HEK293 (cell line): ENCODE measurements around the gene MDGA2.

Source experiments
- CTCF ChIA-PET: fragments of 350-600 bp; formaldehyde crosslinking; extraction: SDS; loops from one replicate; lab custom pipeline; 2021; ENCODE audit warnings: antibody characterized with exemption; lab: Yijun Ruan, JAX
- POLR2A ChIA-PET: fragments of 300-600 bp; formaldehyde crosslinking; extraction: SDS; loops from one replicate; lab custom pipeline; 2020; ENCODE audit warnings: antibody characterized with exemption, inconsistent platforms; lab: Yijun Ruan, JAX
- H3K27ac ChIP-seq: fragments of 200-500 bp; sonication (Bioruptor generic); 2 replicates; pipeline ENCODE4 v1.5.1; 2014; ENCODE audit warnings: low read depth, low read length, control low read depth, inconsistent platforms; ENCODE audit errors: extremely low read depth
- H3K36me3 ChIP-seq, 2 experiments: fragments of 200-500 bp in 1 of 2; sonication (Bioruptor generic) in 1 of 2; 1 replicate in 1 of 2; 2 replicates in 1 of 2; pipeline ENCODE4 v1.5.1; 2014 to 2017; ENCODE audit warnings: inconsistent platforms in 2 of 2, low read length in 2 of 2; ENCODE audit not compliant: control insufficient read depth in 2 of 2, insufficient read depth in 1 of 2
- H3K4me1 ChIP-seq: fragments of 200-500 bp; sonication (Bioruptor generic); 2 replicates; pipeline ENCODE4 v1.5.1; 2014; ENCODE audit warnings: mild to moderate bottlenecking, low read length, inconsistent platforms; ENCODE audit not compliant: control insufficient read depth, insufficient read depth
- H3K4me3 ChIP-seq: 2 replicates; pipeline ENCODE4 v1.5.1; 2011; ENCODE audit warnings: low read depth, mild to moderate bottlenecking, control low read depth, low read length, moderate library complexity
- H3K9me3 ChIP-seq: fragments of 200-500 bp; sonication (Bioruptor generic); 2 replicates; pipeline ENCODE4 v1.5.1; 2014; ENCODE audit warnings: low read depth, low read length, inconsistent platforms; ENCODE audit not compliant: control insufficient read depth, insufficient read depth
- EGR2 ChIP-seq: fragments of 450-650 bp; formaldehyde crosslinking; IDR thresholded peaks from 2 replicates; pipeline ENCODE4 v1.5.1; 2016; ENCODE audit warnings: low read depth, missing biosample characterization, missing genetic modification characterization
- GLI4 ChIP-seq: fragments of 450-650 bp; formaldehyde crosslinking; IDR thresholded peaks from 2 replicates; pipeline ENCODE4 v1.5.1; 2016; ENCODE audit warnings: missing biosample characterization, missing genetic modification characterization
- GLIS2 ChIP-seq: fragments of 450-650 bp; formaldehyde crosslinking; IDR thresholded peaks from 2 replicates; pipeline ENCODE4 v1.5.1; 2016; ENCODE audit warnings: missing biosample characterization, missing genetic modification characterization
- KLF7 ChIP-seq: fragments of 450-650 bp; formaldehyde crosslinking; IDR thresholded peaks from 2 replicates; pipeline ENCODE4 v1.5.1; 2016; ENCODE audit warnings: missing biosample characterization, missing genetic modification characterization, borderline replicate concordance
- SCRT1 ChIP-seq: fragments of 450-650 bp; formaldehyde crosslinking; IDR thresholded peaks from 2 replicates; pipeline ENCODE4 v1.5.1; 2016; ENCODE audit warnings: missing biosample characterization, missing genetic modification characterization, borderline replicate concordance
- TCF7L2 ChIP-seq: IDR thresholded peaks from 2 replicates; pipeline ENCODE4 v1.6.1; 2011; ENCODE audit warnings: low read depth, mild to moderate bottlenecking, inconsistent platforms, low read length, moderate library complexity, borderline replicate concordance
- WT1 ChIP-seq: fragments of 450-650 bp; formaldehyde crosslinking; IDR thresholded peaks from 2 replicates; pipeline ENCODE4 v1.5.1; 2016; ENCODE audit warnings: missing biosample characterization, missing genetic modification characterization
- YY2 ChIP-seq: fragments of 450-650 bp; formaldehyde crosslinking; IDR thresholded peaks from 2 replicates; pipeline ENCODE4 v1.5.1; 2016; ENCODE audit warnings: missing biosample characterization, missing genetic modification characterization
- ZBTB1 ChIP-seq: fragments of 450-650 bp; formaldehyde crosslinking; IDR thresholded peaks from 2 replicates; pipeline ENCODE4 v1.5.1; 2016; ENCODE audit warnings: missing biosample characterization, missing genetic modification characterization
- ZBTB17 ChIP-seq: fragments of 450-650 bp; formaldehyde crosslinking; IDR thresholded peaks from 2 replicates; pipeline ENCODE4 v1.5.1; 2016; ENCODE audit warnings: missing biosample characterization, missing genetic modification characterization
- ZBTB26 ChIP-seq: fragments of 450-650 bp; formaldehyde crosslinking; optimal IDR thresholded peaks from 2 replicates; pipeline ENCODE3; 2016; ENCODE audit warnings: missing biosample characterization, mild to moderate bottlenecking, missing genetic modification characterization
- ZFP41 ChIP-seq: fragments of 450-650 bp; formaldehyde crosslinking; IDR thresholded peaks from 2 replicates; pipeline ENCODE4 v1.5.1; 2016; ENCODE audit warnings: missing biosample characterization, missing genetic modification characterization, borderline replicate concordance
- ZNF112 ChIP-seq: fragments of 450-650 bp; formaldehyde crosslinking; IDR thresholded peaks from 2 replicates; pipeline ENCODE4 v1.5.0; 2017; ENCODE audit warnings: missing biosample characterization, missing genetic modification characterization
- ZNF366 ChIP-seq: fragments of 450-650 bp; formaldehyde crosslinking; conservative IDR thresholded peaks from 2 replicates; pipeline ENCODE4 v1.5.1; 2016; ENCODE audit warnings: missing biosample characterization, missing genetic modification characterization
- ZNF37A ChIP-seq: fragments of 450-650 bp; IDR thresholded peaks from 2 replicates; pipeline ENCODE4 v1.5.1; 2018; ENCODE audit warnings: missing biosample characterization, missing genetic modification characterization
- ZNF449 ChIP-seq: fragments of 450-650 bp; formaldehyde crosslinking; IDR thresholded peaks from 2 replicates; pipeline ENCODE4 v1.5.1; 2017; ENCODE audit warnings: missing biosample characterization, mild to moderate bottlenecking, missing genetic modification characterization, moderate library complexity
- ZNF48 ChIP-seq: fragments of 450-650 bp; formaldehyde crosslinking; IDR thresholded peaks from 2 replicates; pipeline ENCODE4 v1.5.1; 2016; ENCODE audit warnings: missing biosample characterization, missing genetic modification characterization
- ZNF501 ChIP-seq: fragments of 450-650 bp; formaldehyde crosslinking; IDR thresholded peaks from 2 replicates; pipeline ENCODE4 v1.5.1; 2016; ENCODE audit warnings: missing biosample characterization, missing genetic modification characterization
- ZNF530 ChIP-seq: fragments of 450-650 bp; formaldehyde crosslinking; IDR thresholded peaks from 2 replicates; pipeline ENCODE4 v1.5.1; 2016; ENCODE audit warnings: low read depth, missing biosample characterization, missing genetic modification characterization
- ZNF585B ChIP-seq: fragments of 450-650 bp; formaldehyde crosslinking; IDR thresholded peaks from 2 replicates; pipeline ENCODE4 v1.5.1; 2016; ENCODE audit warnings: missing biosample characterization, missing genetic modification characterization
- ZNF658 ChIP-seq: fragments of 450-650 bp; formaldehyde crosslinking; IDR thresholded peaks from 2 replicates; pipeline ENCODE4; 2016; ENCODE audit warnings: missing biosample characterization, missing genetic modification characterization
- ZNF692 ChIP-seq: fragments of 450-650 bp; formaldehyde crosslinking; IDR thresholded peaks from 2 replicates; pipeline ENCODE4 v1.5.1; 2016; ENCODE audit warnings: missing biosample characterization, missing genetic modification characterization
- ZNF704 ChIP-seq: fragments of 450-650 bp; formaldehyde crosslinking; IDR thresholded peaks from 2 replicates; pipeline ENCODE4 v1.5.1; 2016; ENCODE audit warnings: missing biosample characterization, missing genetic modification characterization
- ZNF792 ChIP-seq: fragments of 450-650 bp; formaldehyde crosslinking; IDR thresholded peaks from 2 replicates; pipeline ENCODE4 v1.5.1; 2016; ENCODE audit warnings: missing biosample characterization, missing genetic modification characterization
- ZNF830 ChIP-seq: fragments of 450-650 bp; IDR thresholded peaks from 2 replicates; pipeline ENCODE4 v1.5.0; 2018; ENCODE audit warnings: missing biosample characterization, missing genetic modification characterization, low read depth, mild to moderate bottlenecking, moderate library complexity
- ZSCAN16 ChIP-seq: fragments of 450-650 bp; formaldehyde crosslinking; IDR thresholded peaks from 2 replicates; pipeline ENCODE4 v1.5.1; 2016; ENCODE audit warnings: missing biosample characterization, missing genetic modification characterization
- ZSCAN18 ChIP-seq: fragments of 450-650 bp; formaldehyde crosslinking; IDR thresholded peaks from 2 replicates; pipeline ENCODE4 v1.5.1; 2016; ENCODE audit warnings: missing biosample characterization, missing genetic modification characterization
- ZSCAN4 ChIP-seq: fragments of 450-650 bp; formaldehyde crosslinking; IDR thresholded peaks from 2 replicates; pipeline ENCODE4 v1.5.1; 2017; ENCODE audit warnings: missing biosample characterization, missing genetic modification characterization

The MDGA2 gene

GRCh38 chr14:47155395-47155794 is 520.0 kb downstream of the MDGA2 start:
- CTCF ChIA-PET: no interaction called here

GRCh38 chr14:47154276-47154797 is 521.1 kb downstream of the MDGA2 start:
- POLR2A ChIA-PET: no interaction called here
- CTCF ChIA-PET: no interaction called here
- Histone ChIP-seq H3K27ac (no peak overlapping the region), H3K4me3 (no peak overlapping the region), H3K4me1 (no peaks in the 10 kb centered on the region), H3K9me3 (no peaks in the 10 kb centered on the region)
- no peak for TF ChIP-seq ZNF501 (tag by site-specific recombination)
- no peak for TF ChIP-seq ZSCAN18 (tag by site-specific recombination)
- no peak for TF ChIP-seq EGR2 (tag by site-specific recombination)
- TF ChIP-seq SCRT1 (tag by site-specific recombination): no peak
- no peak for TF ChIP-seq YY2 (tag by site-specific recombination)
- TF ChIP-seq ZNF830: no peak
- no peak for TF ChIP-seq ZSCAN4 (tag by site-specific recombination)
- TF ChIP-seq ZNF692 (tag by site-specific recombination): no peak
- no peak for TF ChIP-seq ZFP41 (tag by site-specific recombination)
- TF ChIP-seq, all 188 proteins: peak for 0
- H3K36me3 ChIP-seq: no peaks in the 10 kb centered on the region

More at GRCh38 chr14:47155395-47155794, 520.0 kb downstream of the MDGA2 start:
- no peak for TF ChIP-seq TCF7L2
- TF ChIP-seq KLF7 (tag by site-specific recombination): no peak
- no peak for TF ChIP-seq ZNF704 (tag by site-specific recombination)
- TF ChIP-seq ZNF366 (tag by site-specific recombination): no peak
- TF ChIP-seq ZBTB26 (tag by site-specific recombination): no peak
- no peak for TF ChIP-seq ZNF585B
- no peak for TF ChIP-seq ZNF37A (tag by site-specific recombination)
- TF ChIP-seq ZNF830: no peak
- no peak for TF ChIP-seq ZNF792
- TF ChIP-seq ZBTB1 (tag by site-specific recombination): no peak
- TF ChIP-seq ZNF449: no peak
- no peak for TF ChIP-seq GLIS2 (tag by site-specific recombination)
- no peak for TF ChIP-seq ZSCAN16 (tag by site-specific recombination)
- TF ChIP-seq WT1: no peak
- no peak for TF ChIP-seq GLI4 (tag by site-specific recombination)
- TF ChIP-seq ZBTB17: no peak
- no peak for TF ChIP-seq ZNF48 (tag by site-specific recombination)
- TF ChIP-seq ZNF658: no peak
- TF ChIP-seq ZNF112 (tag by site-specific recombination): no peak
- TF ChIP-seq ZNF530 (tag by site-specific recombination): no peak
- H3K4me3 ChIP-seq: no peak overlapping the region
- no peak overlapping the region for H3K27ac ChIP-seq
- no peaks in the 10 kb centered on the region for H3K36me3 ChIP-seq
- no peaks in the 10 kb centered on the region for H3K9me3 ChIP-seq
- no peaks in the 10 kb centered on the region for H3K4me1 ChIP-seq
- POLR2A ChIA-PET: no interaction called here
